Stimulated activated CD8-positive, alpha-beta memory T cell treated with anti-CD3 and anti-CD28 coated beads, Interleukin-12 subunit alpha, Interleukin-12 subunit beta, amount 100 ng/mL, for 4 hours (primary cell): ENCODE data around the gene COL6A5.
"Not testable (repeated sequence)": the region's sequence is repeated elsewhere in the genome, so short reads cannot be mapped to it uniquely, and the experiment has no call there.

ENCODE experiments used
- DNase-seq: peaks from one replicate; pipeline ENCODE4 v3.0.0-alpha.2; 2020; ENCODE audit warnings: low read depth

Gene COL6A5, protein sequence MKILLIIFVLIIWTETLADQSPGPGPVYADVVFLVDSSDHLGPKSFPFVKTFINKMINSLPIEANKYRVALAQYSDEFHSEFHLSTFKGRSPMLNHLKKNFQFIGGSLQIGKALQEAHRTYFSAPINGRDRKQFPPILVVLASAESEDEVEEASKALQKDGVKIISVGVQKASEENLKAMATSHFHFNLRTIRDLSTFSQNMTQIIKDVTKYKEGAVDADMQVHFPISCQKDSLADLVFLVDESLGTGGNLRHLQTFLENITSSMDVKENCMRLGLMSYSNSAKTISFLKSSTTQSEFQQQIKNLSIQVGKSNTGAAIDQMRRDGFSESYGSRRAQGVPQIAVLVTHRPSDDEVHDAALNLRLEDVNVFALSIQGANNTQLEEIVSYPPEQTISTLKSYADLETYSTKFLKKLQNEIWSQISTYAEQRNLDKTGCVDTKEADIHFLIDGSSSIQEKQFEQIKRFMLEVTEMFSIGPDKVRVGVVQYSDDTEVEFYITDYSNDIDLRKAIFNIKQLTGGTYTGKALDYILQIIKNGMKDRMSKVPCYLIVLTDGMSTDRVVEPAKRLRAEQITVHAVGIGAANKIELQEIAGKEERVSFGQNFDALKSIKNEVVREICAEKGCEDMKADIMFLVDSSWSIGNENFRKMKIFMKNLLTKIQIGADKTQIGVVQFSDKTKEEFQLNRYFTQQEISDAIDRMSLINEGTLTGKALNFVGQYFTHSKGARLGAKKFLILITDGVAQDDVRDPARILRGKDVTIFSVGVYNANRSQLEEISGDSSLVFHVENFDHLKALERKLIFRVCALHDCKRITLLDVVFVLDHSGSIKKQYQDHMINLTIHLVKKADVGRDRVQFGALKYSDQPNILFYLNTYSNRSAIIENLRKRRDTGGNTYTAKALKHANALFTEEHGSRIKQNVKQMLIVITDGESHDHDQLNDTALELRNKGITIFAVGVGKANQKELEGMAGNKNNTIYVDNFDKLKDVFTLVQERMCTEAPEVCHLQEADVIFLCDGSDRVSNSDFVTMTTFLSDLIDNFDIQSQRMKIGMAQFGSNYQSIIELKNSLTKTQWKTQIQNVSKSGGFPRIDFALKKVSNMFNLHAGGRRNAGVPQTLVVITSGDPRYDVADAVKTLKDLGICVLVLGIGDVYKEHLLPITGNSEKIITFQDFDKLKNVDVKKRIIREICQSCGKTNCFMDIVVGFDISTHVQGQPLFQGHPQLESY (N-terminal part only)

DNA sequence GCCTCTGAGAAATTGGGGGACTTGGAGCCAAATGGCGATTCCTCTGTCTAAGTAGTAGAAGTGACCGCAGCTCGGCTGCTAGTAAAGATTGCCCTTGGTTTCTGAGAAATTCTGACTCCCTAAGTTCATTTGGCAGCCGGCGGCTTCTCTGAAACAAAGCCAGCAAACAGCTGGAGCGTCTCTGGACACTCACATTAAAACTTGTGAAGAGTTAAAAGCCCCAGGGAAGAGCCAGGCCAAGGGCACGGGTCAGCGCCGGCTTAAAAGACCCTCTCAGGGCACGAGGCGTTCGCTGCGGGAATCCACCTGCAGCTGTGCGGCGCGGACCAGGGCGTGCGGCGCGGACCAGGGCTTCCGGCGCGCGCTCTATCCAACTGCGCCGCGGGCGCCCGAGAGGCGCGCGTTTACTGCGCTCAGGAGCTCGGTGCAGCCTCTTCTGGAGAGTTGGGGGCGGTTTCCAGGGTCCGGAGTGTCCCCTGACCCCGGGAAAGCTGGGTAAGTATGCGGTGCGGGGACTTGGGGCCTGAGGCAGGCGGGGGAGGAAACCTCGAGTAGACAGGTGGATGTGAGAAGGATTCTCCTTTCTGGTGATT is at the start of gene COL6A5:
Gene COL6A5 (plus strand): TSS at position 186 of the 593 bp plus-strand sequence. CDS start 27,967 bp downstream, outside the sequence.
- DNase-seq, result no peak

DNA sequence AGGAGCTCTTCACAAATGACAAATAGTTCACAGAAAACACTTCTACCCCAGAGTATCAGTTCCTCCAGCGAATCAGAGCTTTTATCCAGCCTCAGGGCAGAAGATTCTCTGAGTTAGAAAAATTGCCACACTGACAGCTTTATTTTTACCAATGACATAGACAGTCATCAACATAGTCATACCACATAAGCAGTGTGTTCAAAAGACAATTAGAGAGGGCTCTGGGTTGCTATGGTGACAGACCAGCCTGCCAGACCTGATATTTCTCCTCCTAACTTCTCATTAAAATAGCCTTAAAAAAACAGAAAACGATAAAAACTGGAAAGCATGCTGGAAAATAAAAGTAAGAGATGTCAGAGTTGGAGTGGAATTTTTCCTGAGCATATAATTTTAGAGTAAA is 45.9 kb upstream of the COL6A5 start:
- no peak for DNase-seq

DNA sequence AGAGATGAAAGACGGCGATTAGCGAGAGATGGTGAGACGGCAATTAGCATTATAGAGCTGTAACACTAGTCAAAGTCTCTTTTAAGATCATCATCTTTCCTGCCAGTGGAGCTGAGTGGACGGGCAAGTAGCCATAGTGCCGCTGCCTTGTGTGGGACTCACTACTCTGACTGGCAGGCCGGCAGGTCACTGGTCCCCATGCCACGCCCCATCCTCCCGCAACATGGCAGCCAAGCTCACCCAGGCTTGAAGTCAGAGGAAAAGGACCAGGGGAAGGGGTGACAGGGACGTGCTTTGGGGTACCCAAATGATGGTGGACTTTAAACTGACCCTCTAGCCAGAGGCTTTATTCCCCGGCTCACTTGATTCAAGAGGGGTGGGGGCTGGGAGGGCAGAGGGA is 44.6 kb upstream of the COL6A5 start:
- no peak for DNase-seq

DNA sequence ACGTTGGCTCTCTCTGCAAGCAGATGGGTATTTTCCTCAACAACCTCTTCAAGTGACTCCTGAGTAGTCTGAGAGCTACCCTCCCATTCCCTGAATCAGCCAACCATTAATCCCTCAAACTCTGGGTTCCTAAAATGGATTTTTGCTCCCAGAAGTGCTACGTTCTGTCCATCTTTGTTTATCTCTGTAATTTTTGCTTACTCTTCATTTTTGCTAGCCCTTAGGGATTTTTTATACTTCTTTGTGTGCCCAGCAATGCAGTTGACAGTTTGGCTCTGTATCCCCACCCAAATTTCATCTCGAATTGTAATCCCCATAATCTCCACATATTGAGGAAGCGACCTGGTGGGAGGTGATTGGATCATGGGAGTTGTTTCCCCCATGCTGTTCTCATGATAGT is 35.4 kb upstream of the COL6A5 start:
- no peak for DNase-seq

DNA sequence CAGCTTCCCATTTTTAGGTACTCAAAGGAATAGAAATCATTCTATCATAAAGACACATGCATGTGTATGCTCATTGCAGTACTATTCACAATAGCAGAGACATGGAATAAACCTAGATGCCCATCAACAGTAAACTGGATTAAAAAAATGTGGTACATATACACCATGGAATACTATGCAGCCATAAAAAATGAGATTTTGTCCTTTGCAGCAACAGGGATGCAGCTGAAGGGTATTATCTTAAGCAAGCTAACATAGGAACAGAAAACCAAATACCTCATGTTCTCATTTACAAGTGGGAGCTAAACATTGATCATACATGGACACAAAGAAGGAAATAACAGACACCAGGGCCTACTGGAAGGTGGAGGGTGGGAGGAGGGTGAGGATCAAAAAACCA is 33.1 kb upstream of the COL6A5 start:
- DNase-seq, result no peak

DNA sequence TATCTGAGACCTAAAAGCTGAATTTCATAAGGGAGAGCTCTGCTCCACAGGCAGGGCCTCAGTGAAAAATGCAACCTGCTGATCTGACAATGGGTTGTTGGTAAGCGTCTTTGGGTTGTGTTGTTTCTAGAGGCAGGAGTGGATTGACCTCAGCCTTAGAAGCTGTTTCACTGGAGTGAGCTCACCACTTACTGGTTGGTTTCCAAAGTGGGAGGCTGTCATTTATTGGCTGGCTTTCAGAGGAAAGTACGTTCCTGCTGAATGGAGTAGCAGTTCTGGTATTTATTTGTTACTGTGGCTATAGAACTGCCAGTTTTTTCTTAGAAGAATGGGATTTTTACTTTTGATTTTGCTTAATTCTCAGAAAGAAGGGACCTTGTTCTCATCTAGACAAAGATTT is 29.3 kb upstream of the COL6A5 start:
- no peak for DNase-seq

DNA sequence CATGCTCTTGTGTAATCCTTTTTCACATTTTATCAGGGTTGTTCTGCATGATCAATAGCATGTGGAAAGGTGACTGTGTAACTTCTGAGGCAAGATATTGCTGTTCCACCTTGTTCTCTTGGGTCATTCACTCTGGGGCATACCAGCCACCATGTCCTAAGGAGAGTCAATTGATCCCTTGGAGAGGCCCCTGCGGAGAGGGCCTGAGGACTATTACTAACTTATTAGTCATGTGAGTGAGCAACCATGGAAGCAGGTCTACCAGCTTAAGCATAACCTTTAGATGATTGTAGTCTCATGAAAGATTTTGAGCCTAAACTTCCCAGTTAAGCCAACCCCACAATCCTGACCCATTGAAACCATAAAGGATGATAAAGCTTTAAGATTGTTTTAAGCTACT is 22.0 kb upstream of the COL6A5 start:
- no peak for DNase-seq

DNA sequence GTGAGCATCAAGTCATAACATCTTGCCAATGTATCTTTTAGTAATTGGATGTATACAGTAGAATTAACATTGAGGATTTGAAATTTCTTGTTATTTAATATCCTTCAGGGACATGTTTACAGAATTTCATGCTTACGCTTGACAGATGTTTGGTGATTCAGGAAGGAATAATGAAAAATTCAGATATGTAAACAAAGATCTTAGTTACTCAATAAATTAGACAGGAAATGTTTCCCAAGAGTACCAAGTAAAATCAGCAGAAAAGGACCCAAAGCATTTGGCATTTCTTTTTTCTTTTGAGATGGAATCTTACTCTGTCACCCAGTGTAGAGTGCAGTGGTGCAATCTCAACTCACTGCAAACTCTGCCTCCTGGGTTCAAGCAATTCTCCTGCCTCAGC is 4.7 kb upstream of the COL6A5 start:
- DNase-seq, result no peak

DNA sequence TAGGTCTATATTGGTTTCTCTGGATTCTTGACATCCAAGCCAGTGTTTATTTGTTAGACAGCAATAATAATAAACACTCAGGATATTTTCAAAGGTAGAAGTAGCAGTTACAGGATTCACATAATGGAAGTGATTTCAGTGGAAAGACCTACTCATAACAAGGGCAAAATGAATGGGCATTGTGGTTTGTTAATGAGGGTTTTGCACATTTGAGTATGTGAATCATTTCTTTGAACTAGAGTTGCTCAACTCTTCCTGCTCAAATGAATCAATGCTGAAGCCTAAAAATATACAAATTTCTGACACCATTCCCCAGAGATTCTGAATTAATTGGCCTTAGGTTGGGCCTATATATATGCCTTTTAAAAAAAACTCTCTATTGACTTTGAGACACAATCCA is 4.1 kb upstream of the COL6A5 start:
- DNase-seq, result no peak

DNA sequence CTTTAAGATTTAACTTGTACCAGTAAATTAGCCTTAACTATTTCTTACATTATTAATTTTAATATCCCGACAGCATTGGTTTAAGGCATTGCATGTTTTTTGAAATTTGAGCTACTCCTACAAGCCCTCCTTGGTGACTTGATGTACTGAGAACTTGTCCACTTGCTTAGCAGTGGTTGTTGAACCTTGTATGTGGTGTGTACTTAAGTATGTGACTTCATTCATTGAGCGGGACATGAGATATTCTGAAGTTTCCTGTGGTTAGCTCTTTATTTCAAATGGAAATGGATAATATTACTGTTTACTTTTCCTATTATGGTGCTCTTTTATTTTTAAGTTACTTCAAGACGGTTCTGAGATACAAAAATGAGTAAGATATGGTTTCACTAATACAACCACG is 3.6 kb upstream of the COL6A5 start:
- DNase-seq, result no peak

DNA sequence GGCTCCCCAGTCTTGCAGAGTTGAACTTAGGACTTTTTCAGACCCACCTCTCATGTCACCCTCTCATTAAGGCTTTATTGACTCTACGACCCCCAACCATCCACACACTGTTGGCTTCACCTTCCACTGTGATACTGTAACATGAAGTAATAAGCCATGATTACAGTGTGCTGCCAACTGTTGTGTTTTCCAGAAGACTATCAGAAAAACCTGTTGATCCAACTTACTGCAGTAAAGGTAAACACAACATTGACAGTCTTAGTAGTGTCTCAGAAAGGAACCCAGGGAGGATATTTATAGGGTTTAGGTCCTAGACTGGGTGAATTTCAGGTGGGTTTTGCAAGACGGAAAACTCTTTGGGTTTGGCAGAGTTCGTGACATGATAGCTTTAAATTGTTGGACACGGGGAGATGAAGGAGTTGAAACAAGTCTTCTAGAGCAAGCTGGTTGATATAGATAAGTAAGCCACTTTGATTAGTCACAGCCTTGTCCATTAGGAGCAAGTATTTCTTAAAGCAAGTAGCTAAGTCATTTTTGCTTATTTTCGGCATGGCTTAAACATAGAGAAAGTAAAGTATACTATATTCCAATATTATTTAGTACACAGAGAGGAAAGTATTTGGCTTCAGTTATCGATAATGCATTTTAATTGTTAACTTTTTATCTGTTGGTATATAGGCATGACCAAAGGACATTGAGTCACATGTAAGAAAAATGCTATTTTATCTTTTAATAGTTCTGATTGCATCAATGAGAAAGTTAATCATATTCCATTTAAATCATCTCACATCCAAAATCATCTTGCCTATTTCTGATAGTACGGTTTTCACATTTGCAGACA is 2.4 kb upstream of the COL6A5 start:
- no peak for DNase-seq

DNA sequence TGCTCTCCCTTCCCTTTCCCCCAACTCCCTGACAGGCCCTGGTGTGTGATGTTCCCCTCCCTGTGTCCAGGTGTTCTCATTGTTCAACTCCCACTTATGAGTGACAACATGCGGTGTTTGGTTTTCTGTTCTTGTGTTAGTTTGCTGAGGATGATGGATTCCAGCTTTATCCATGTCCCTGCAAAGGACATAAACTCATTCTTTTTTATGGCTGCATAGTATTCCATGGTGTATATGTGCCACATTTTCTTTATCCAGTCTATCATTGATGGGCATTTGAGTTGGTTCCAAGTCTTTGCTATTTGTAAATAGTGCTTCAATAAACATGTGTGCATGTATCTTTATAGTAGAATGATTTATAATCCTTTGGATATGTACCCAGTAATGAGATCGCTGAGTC is 2.8 kb downstream of the COL6A5 start:
- not testable (repeated sequence) for DNase-seq

DNA sequence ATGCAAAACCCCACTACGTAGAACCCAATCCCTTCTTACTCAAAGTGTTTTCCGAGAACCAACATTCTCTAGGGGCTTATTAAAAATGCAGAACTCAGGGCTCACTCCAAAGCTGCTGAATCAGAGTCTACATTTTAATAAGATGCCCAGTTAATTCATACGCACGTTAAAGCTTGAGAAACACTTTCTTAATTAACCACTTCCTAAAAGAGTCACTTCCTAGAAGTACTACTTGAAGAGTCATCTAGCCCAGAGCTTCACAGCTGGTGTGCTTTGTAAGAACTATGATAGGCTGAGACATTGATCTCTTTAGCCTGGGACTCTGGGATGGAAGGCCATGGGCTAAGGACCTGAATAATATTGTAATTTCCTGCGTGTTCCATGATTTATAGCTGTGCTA is 9.0 kb downstream of the COL6A5 start:
- no peak for DNase-seq

DNA sequence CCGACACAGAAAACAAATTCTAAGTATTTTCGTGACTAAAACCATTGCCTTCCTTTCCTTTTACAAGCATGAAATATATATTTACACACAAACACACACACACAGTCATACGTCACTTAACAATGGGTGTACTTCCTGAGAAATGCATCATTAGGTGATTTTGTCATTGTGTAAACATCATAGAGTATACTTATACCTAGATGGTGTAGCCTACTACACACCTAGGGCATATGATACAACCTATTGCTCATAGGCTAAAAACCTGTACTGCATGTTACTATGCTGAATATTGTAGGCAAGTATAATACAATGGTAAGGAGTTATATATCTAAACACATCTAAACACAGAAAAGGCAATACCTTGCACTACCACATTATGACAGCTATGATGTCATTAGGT is 28.6 kb downstream of the COL6A5 start:
- DNase-seq, result no peak

DNA sequence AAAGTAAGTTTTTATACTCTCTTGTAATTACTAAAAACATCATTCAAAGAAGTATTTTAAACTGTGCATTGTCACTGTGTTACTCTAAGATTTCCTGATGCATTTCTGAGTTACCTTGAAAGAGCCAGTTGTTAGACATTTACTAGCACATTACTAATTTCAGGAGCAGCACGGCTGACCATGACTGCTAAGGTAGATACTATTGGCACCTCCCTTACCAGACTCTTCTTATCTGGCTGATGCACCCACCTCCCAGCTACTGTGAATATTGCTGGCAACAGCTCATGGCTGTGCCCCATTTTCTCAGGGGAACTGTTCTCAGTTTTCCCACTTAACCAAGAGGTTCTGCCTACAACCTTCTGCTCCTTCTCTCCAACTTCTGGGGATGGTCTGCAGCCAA is 29.4 kb downstream of the COL6A5 start:
- DNase-seq, result no peak

DNA sequence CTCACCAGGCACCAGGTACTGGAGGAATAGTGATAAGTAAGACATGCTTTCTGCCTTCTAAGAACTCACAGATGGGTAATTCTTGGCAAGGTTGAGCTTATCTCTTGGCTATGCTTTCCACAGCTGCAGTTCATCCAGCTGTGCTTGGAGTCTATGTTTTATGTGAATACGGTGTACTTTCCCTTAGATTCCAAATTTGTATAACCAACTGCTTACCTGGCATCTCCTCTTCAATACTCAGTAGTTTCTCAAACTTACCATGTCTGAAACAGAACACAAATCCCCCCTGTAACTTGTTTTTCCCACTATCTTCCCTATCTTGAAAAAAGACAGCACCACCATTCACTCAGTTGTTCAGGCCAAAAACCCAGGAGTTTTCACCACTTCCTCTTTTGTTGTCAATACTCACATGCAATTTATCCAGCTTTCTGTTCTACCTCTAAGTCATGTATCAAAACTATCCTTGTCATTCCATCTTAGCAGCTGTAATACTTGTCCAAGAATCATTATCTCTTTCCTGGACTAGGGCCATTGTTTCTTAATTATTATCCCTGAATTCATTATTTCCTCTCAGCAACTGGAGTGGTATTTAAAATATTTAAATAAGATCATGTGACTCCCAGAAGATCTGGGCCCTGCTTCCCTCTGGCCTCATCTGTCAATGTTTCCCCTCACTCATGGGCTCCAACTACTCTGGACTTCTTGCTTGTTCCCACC is 32.6 kb downstream of the COL6A5 start:
- no peak for DNase-seq

DNA sequence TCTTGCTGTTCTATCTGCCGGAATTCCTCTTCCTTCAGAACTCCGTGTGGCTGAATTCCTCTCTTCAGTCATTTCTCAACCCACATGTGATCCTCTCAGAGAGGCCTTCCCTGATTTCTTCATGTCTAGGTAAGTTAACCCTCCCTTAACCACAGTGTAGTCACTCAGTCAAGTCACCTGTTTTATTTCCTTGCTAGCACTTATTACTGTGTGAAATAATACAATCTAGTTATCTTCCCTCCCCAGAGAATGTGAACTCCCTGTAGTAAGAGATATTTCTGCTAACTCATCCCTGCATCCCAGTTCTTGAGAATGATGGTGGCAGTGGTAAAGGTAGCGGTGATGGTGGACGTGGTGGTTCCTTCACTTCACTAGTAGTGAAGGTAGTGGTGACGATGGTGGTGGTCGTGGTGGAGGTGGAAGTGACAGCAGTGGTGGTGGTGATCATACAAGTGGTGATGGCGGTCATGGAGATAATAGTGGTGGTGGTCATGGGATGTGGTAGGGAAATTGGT is 33.3 kb downstream of the COL6A5 start:
- DNase-seq, result no peak

DNA sequence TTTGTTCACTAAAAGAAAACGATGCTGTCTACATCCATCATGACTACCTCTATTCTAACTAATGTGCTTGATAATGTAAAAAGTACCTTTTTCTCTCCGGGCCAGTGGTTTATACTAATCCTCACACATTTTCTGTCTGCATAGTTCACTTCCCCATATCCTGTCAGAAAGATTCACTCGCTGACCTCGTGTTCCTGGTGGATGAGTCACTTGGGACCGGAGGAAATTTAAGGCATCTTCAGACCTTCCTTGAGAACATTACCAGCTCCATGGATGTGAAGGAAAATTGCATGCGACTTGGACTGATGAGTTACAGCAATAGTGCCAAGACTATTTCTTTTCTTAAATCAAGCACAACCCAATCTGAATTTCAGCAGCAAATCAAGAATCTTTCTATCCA is 33.8 kb downstream of the COL6A5 start:
- no peak for DNase-seq

DNA sequence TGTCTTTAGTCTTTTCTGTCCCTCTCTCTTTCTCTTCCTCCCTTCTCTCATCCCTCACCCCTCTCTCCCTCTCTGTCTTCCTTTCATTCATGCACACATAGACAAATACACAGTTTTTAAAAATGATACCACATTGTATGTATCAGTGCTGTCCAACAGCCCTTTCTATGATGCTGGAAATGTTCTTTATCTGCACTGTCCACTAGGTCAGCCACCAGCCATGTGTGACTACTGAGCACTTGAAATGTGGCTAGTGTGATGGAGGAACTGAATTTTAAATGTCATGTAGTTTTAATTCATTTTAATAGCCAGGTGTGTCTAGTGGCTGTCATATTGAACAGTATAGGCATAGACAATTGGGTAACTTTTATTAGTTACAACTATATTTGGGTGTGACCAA is 34.9 kb downstream of the COL6A5 start:
- no peak for DNase-seq

DNA sequence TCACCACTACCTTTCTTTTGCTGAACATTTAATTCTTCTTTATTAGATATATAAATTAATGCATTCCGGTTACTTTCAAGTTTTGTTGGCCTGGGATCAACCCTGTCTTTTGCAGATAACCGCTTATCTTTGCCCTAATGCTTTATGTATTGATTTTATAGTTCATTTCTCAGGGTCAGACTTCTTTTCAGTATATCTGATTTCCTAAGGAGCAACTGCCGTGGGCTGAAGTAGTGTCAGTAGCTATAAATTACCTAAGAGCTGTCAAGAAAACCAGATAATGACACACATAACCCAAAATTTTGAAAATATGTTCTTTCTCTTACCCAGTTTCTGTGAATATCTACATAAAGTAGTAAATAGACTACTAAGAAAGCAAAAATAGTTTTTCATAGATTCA is 38.0 kb downstream of the COL6A5 start:
- DNase-seq, result no peak
